MM.1S (cell line): ENCODE results near the gene CTNNBL1.

ENCODE experiments used
- CTCF ChIP-seq: fragments of 300-600 bp; sonication (generic); IDR thresholded peaks from 2 replicates; pipeline ENCODE4 v1.5.1; 2016; ENCODE audit warnings: antibody characterized with exemption, low read length, mixed read lengths
- EZH2 ChIP-seq: fragments of 300-600 bp; sonication (generic); optimal IDR thresholded peaks from 2 replicates; pipeline ENCODE3; 2017; ENCODE audit warnings: low read depth, mild to moderate bottlenecking, antibody characterized with exemption, low read length, mixed read lengths
- EZH2phosphoT487 ChIP-seq: fragments of 300-600 bp; sonication (generic); IDR thresholded peaks from 2 replicates; pipeline ENCODE4 v1.6.1; 2018; ENCODE audit warnings: antibody characterized with exemption, low read length

GRCh38 chr20:37816003-37816402, 122.2 kb downstream of the CTNNBL1 start:
- no peak for TF ChIP-seq CTCF
- TF ChIP-seq EZH2 = no peak
- TF ChIP-seq EZH2phosphoT487 = no peak
